ENCODE measurements around the gene CEP131. TPM values are rescaled to one million over a fixed set of nuclear protein-coding genes. Genes with fewer than 3 reads are reported as not detected.

Gene CEP131
- total and polyA plus RNA-seq, 8 donors, result 4.8 to 75.0 (median 12.1) TPM

- Histone ChIP-seq H3K36me3 (no peaks in the 10 kb centered on the region), H3K4me3 (no peak overlapping the region), H3K9me3 (no peaks in the 10 kb centered on the region), H3K27me3 (peaks cover 0 to 58% (median 22%) of the 10 kb centered on the region in 3 donors), H3K27ac (no peak overlapping the region), H3K4me1 (peaks cover 6 to 25% (median 23%) of the 10 kb centered on the region in 4 donors)
- WGBS, 5 donors, result 86 to 90% (median 87%) methylated on average over 12 to 19 of the region's 19 CpGs
- intact Hi-C loops (cut with DNase I; ENCODE audit: low total_unique reads), result no loop called here
- DNase-seq, result no peak
- no peak for TF ChIP-seq CTCF (IDR thresholded peaks at IDR 0.05)
Measured at GRCh38 chr17:81163051-81163695, 59.6 kb downstream of the CEP131 start.

GRCh38 chr17:81162491-81162890, 60.3 kb downstream of the CEP131 start:
- 79 to 92% (median 82%) methylated on average over 7 to 11 of the region's 11 CpGs for WGBS, 5 donors
- H3K27ac ChIP-seq, result no peak overlapping the region
- TF ChIP-seq POLR2A (IDR thresholded peaks at IDR 0.05) (no peak), POLR2AphosphoS5 (IDR thresholded peaks at IDR 0.05) (no peak), EP300 (IDR thresholded peaks at IDR 0.05) (no peak), CTCF (IDR thresholded peaks at IDR 0.05) (no peak)

DNA sequence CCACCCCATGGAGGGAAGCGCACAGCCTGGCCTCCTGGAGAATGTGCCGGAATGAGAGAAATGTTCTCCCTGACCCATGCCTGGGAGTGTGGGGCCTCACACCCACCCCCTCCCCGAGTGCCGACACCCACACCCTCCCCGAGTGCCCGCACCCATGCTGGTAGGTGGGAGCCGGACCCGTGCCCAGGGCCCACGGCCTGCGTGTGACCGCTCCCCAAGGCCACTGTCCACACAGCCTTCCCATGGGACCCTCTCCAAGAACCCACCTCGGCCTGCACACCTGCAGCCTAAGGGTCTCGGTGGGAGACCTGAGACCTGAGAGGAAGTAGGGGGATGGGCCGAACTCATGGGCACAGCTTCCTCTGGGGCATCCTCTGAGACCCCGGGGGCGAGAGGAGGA, 60.8 kb downstream of the CEP131 start:
- WGBS, 5 donors, result 84 to 94% (median 88%) methylated on average over 8 to 16 of the region's 16 CpGs
- Histone ChIP-seq H3K27ac (no peak overlapping the region), H3K36me3 (no peaks in the 10 kb centered on the region), H3K4me1 (peaks cover 6 to 25% (median 23%) of the 10 kb centered on the region in 4 donors), H3K4me3 (no peak overlapping the region), H3K27me3 (peaks cover 0 to 46% (median 21%) of the 10 kb centered on the region in 3 donors), H3K9me3 (no peaks in the 10 kb centered on the region)
- no peak for TF ChIP-seq POLR2AphosphoS5 (IDR thresholded peaks at IDR 0.05)
- no peak for TF ChIP-seq CTCF (IDR thresholded peaks at IDR 0.05)
- no peak for TF ChIP-seq EP300 (IDR thresholded peaks at IDR 0.05)
- no peak for TF ChIP-seq POLR2A (IDR thresholded peaks at IDR 0.05)
- no peak for DNase-seq
- intact Hi-C loops (cut with DNase I; ENCODE audit: low total_unique reads), result no loop called here

More at GRCh38 chr17:81162491-81162890, 60.3 kb downstream of the CEP131 start:
- Histone ChIP-seq H3K9me3 (no peaks in the 10 kb centered on the region), H3K4me1 (peaks cover 6 to 25% (median 23%) of the 10 kb centered on the region in 4 donors), H3K27me3 (peaks cover 0 to 52% (median 22%) of the 10 kb centered on the region in 3 donors), H3K36me3 (no peaks in the 10 kb centered on the region), H3K4me3 (no peak overlapping the region)
- no peak for DNase-seq
- intact Hi-C loops (cut with DNase I; ENCODE audit: low total_unique reads), result no loop called here

- no peaks in the 10 kb centered on the region for H3K36me3 ChIP-seq
- TF ChIP-seq POLR2A (IDR thresholded peaks at IDR 0.05), result no peak
- no peak for TF ChIP-seq CTCF (IDR thresholded peaks at IDR 0.05)
- no peak for TF ChIP-seq EP300 (IDR thresholded peaks at IDR 0.05)
- no peak for TF ChIP-seq POLR2AphosphoS5 (IDR thresholded peaks at IDR 0.05)
- H3K27me3 ChIP-seq, result peaks cover 0 to 42% (median 16%) of the 10 kb centered on the region in 3 donors
- DNase-seq, result no peak
- WGBS, 5 donors, result 91 to 96% (median 92%) methylated on average over 8 to 15 of the region's 15 CpGs
- H3K4me1 ChIP-seq, result peaks cover 6 to 23% (median 19%) of the 10 kb centered on the region in 4 donors
- H3K4me3 ChIP-seq, result no peak overlapping the region
- H3K9me3 ChIP-seq, result no peaks in the 10 kb centered on the region
- intact Hi-C loops (cut with DNase I; ENCODE audit: low total_unique reads), result no loop called here
- no peak overlapping the region for H3K27ac ChIP-seq
Measured at GRCh38 chr17:81161536-81161935, 61.2 kb downstream of the CEP131 start.
